GM12878 (cell line): ENCODE results near the gene GON4L. TPM values are rescaled to one million over a fixed set of nuclear protein-coding genes. Genes with fewer than 3 reads are reported as not detected.

ENCODE experiments used
- ATAC-seq: fragments of 200-7000 bp; cut with Tn5 transposase; 3 replicates; pipeline ENCODE4 v1.9.1; 2020; ENCODE audit warnings: mild to moderate bottlenecking, moderate library complexity
- BruUV-seq: library from RNA; stranded (reverse); fragments of 400-500 nt; replicated peaks from 2 replicates; lab custom pipeline; 2021; lab: Mats Ljungman, UMichigan
- CTCF ChIA-PET: fragments of 300-600 bp; sonication (Branson Sonifier 250); formaldehyde crosslinking; extraction: SDS; loops from one replicate; lab custom pipeline; 2021; ENCODE audit warnings: inconsistent platforms; lab: Yijun Ruan, JAX
- POLR2A ChIA-PET: fragments of 350-600 bp; formaldehyde crosslinking; extraction: SDS; loops from one replicate; lab custom pipeline; 2021; ENCODE audit warnings: inconsistent platforms; lab: Charles Lee
- RAD21 ChIA-PET: fragments of 300-600 bp; sonication (Branson Sonifier 250); formaldehyde crosslinking; loops from one replicate; lab custom pipeline; 2023; ENCODE audit warnings: antibody characterized with exemption; ENCODE audit not compliant: unreplicated experiment; lab: Charles Lee
- SMC1A ChIA-PET: fragments of 300-600 bp; sonication (Branson Sonifier 250); formaldehyde crosslinking; loops from one replicate; lab custom pipeline; 2023; ENCODE audit not compliant: unreplicated experiment, uncharacterized antibody; lab: Charles Lee
- DNase-seq: peaks from one replicate; pipeline ENCODE4 v3.0.0-alpha.2; 2011; ENCODE audit warnings: low read depth, low spot score
- FAIRE-seq: peaks from 3 replicates; lab custom pipeline; 2011; peaks lifted over from hg19 to GRCh38; lab: Jason Lieb, UNC
- H2AFZ ChIP-seq: 2 replicates; pipeline ENCODE4 v1.6.0; 2011; ENCODE audit warnings: low read depth, low read length, control low read depth; ENCODE audit not compliant: control insufficient read depth
- H3K27ac ChIP-seq: 2 replicates; pipeline ENCODE4 v1.5.1; 2011; ENCODE audit warnings: control low read depth; ENCODE audit not compliant: control insufficient read depth, insufficient read depth
- H3K27me3 ChIP-seq, 2 experiments: replicated peaks in 1 of 2; 2 replicates each; pipeline versions ENCODE4 v1.6.0 to v1.6.1; 2011; ENCODE audit warnings: low read length in 1 of 2; ENCODE audit not compliant: control insufficient read depth in 2 of 2, insufficient read depth in 2 of 2
- H3K36me3 ChIP-seq, 2 experiments: 2 replicates each; pipeline ENCODE4 v1.5.1; 2011; ENCODE audit warnings: low read length in 1 of 2; ENCODE audit not compliant: control insufficient read depth in 2 of 2, insufficient read depth in 2 of 2
- H3K4me1 ChIP-seq: 2 replicates; pipeline ENCODE4 v1.6.1; 2011; ENCODE audit warnings: mild to moderate bottlenecking, low read length, moderate library complexity, mixed read lengths; ENCODE audit not compliant: control insufficient read depth, insufficient read depth
- H3K4me2 ChIP-seq: 2 replicates; pipeline ENCODE4 v1.6.0; 2011; ENCODE audit warnings: control low read depth; ENCODE audit not compliant: control insufficient read depth, insufficient read depth
- H3K4me3 ChIP-seq: fragments of 200-600 bp; sonication (generic); 2 replicates; pipeline ENCODE4 v1.5.1; 2016
- H3K79me2 ChIP-seq: 2 replicates; pipeline ENCODE4 v1.6.0; 2011; ENCODE audit warnings: low read length; ENCODE audit not compliant: control insufficient read depth, insufficient read depth
- H3K9ac ChIP-seq: 2 replicates; pipeline ENCODE4 v1.8.0; 2011; ENCODE audit warnings: low read length, control low read depth, mixed read lengths; ENCODE audit not compliant: control insufficient read depth, insufficient read depth
- H3K9me3 ChIP-seq: replicated peaks from 3 replicates; pipeline ENCODE4 v1.5.1; 2011; ENCODE audit warnings: mild to moderate bottlenecking, low read length; ENCODE audit not compliant: control insufficient read depth, insufficient read depth
- H4K20me1 ChIP-seq: 2 replicates; pipeline ENCODE4 v1.6.0; 2011; ENCODE audit not compliant: control insufficient read depth, insufficient read depth
- BCL11A ChIP-seq: IDR thresholded peaks from 2 replicates; pipeline ENCODE4 v1.6.1; 2011; ENCODE audit warnings: low read depth, low read length
- CTCF ChIP-seq, 3 experiments: IDR thresholded peaks in 2 of 3; conservative IDR thresholded peaks in 1 of 3; 2 replicates each; pipeline ENCODE4 v1.5.1; 2011; ENCODE audit warnings: low read depth in 3 of 3, low read length in 3 of 3, mild to moderate bottlenecking in 3 of 3, control low read depth in 2 of 3, moderate library complexity in 2 of 3, inconsistent platforms in 1 of 3, mixed read lengths in 1 of 3; ENCODE audit not compliant: control insufficient read depth in 2 of 3, insufficient read depth in 1 of 3; ENCODE audit errors: extremely low read depth in 1 of 3
- IKZF2 ChIP-seq, 2 experiments: fragments of 450-650 bp; IDR thresholded peaks; 2 replicates each; pipeline ENCODE4 v1.6.1; 2017; ENCODE audit warnings: mild to moderate bottlenecking in 2 of 2, moderate library complexity in 2 of 2
- RCOR1 ChIP-seq: conservative IDR thresholded peaks from 2 replicates; pipeline ENCODE4 v1.6.1; 2012; ENCODE audit warnings: low read depth, low read length, improper control_type of control experiment
- SMAD5 ChIP-seq: IDR thresholded peaks from 2 replicates; pipeline ENCODE4 v1.6.1; 2016; ENCODE audit warnings: antibody characterized with exemption, low read depth
- SRF ChIP-seq, 2 experiments: IDR thresholded peaks; 2 replicates each; pipeline ENCODE4 v1.6.1; 2011; ENCODE audit warnings: low read depth in 2 of 2, low read length in 2 of 2, mild to moderate bottlenecking in 1 of 2, moderate library complexity in 1 of 2
- SUZ12 ChIP-seq: fragments of 200-600 bp; sonication (generic); IDR thresholded peaks from one replicate; pipeline ENCODE4 v1.6.1; 2018; ENCODE audit warnings: antibody characterized with exemption, mild to moderate bottlenecking; ENCODE audit not compliant: unreplicated experiment
- YBX1 ChIP-seq: fragments of 450-650 bp; IDR thresholded peaks from 2 replicates; pipeline ENCODE4 v1.6.1; 2016; ENCODE audit warnings: antibody characterized with exemption
- ZNF384 ChIP-seq: IDR thresholded peaks from 2 replicates; pipeline ENCODE4 v1.6.1; 2012; ENCODE audit warnings: low read depth, mild to moderate bottlenecking, low read length, improper control_type of control experiment, borderline replicate concordance
- in situ Hi-C: fragments of 300-500 bp; cut with MboI; formaldehyde crosslinking; loops from 9 replicates; pipeline ENCODE4 v1.14.3; 2018; ENCODE audit warnings: mixed read lengths
- intact Hi-C: fragments of 100-400 bp; cut with micrococcal nuclease; formaldehyde crosslinking; loops from one replicate; pipeline ENCODE4 v1.14.2; 2022; ENCODE audit not compliant: unreplicated experiment
- polyA plus RNA-seq, 11 experiments: library from polyadenylated mRNA; depleted of rRNA in 4 of 11; unstranded in 6 of 11; stranded (reverse) in 5 of 11; fragments of >200 nt; fragmentation: Nextera tagmentation in 4 of 11; fragmentation: Illumina TruSeq in 1 of 11; extraction: Ambion mirVana in 4 of 11; extraction: Trizol in 1 of 11; gene quantifications; 1 replicate in 1 of 11; 2 replicates in 10 of 11; pipeline versions ENCODE4 v1.2.1 to v1.2.3, GENCODE V29; 2011 to 2016; ENCODE audit warnings: inconsistent platforms in 2 of 11, missing spikeins in 2 of 11, low read depth in 1 of 11
- total RNA-seq, 4 experiments: library from RNA; depleted of rRNA in 3 of 4; stranded (reverse); fragments of >200 nt in 3 of 4; fragmentation: Illumina TruSeq in 1 of 4; extraction: Trizol in 1 of 4; gene quantifications; 2 replicates each; pipeline versions ENCODE4 v1.2.1 to v1.2.3, GENCODE V29; 2013 to 2021
- TF ChIP-seq, protein P1 (sequence below): fragments of 450-650 bp; formaldehyde crosslinking; IDR thresholded peaks from 2 replicates; pipeline ENCODE4 v1.4.0; 2020; ENCODE audit warnings: mild to moderate bottlenecking, moderate library complexity
- TF ChIP-seq, protein P2 (sequence below): fragments of 450-650 bp; formaldehyde crosslinking; IDR thresholded peaks from 2 replicates; pipeline ENCODE4 v1.5.0; 2022; ENCODE audit warnings: mild to moderate bottlenecking, missing genetic modification characterization
- TF ChIP-seq, protein P3 (sequence below): IDR thresholded peaks from 2 replicates; pipeline ENCODE4 v1.6.1; 2011; ENCODE audit warnings: mild to moderate bottlenecking, low read depth, low read length, moderate library complexity; ENCODE audit not compliant: insufficient replicate concordance

Gene GON4L
- total and polyA plus RNA-seq, 10 of the 15 experiments (the other 5 are each of a cell fraction or from before 2014, with no cell fraction given): 17.7 to 40.7 (median 28.0) TPM

GRCh38 chr1:155867766-155868165 is 10.8 kb upstream of the GON4L start (continued):
- TF ChIP-seq CTCF (IDR thresholded peaks at IDR 0.05 in 2 of 3, conservative IDR thresholded peaks at IDR 0.05 in 1 of 3; ENCODE audit: control insufficient read depth in 2 of 3, extremely low read depth in 1 of 3, insufficient read depth in 1 of 3, low read depth in 3 of 3, low read length in 3 of 3): no peak

DNA sequence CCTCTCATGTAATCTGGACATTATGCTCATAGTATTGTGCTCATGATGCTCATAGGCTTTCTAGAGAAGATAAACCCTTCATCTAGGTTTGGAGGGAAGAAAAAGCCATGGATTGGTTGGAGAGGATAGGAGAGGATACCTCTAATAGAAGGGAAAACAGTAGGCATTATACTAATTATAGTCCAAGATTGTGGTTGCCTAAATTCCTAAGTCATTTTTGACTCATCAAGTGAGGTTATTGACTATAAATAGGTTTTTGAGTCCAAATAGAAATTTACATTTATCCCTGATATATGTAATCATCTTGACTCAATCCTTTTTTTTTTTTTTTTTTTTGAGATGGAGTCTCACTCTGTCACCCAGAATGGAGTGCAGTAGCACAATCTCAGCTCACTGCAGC is 7.4 kb upstream of the GON4L start:
- ChIA-PET RAD21 (no interaction called here), CTCF (interaction anchor here (1.2 kb wide), 1 partner anchor 202 kb away, joined by 4 read pairs; no protein-coding TSS in a partner anchor), SMC1A (interaction anchor here (0.9 to 1.1 kb wide), 4 partner anchors 8 to 49 kb away, joined by 3 read pairs; no protein-coding TSS in a partner anchor), POLR2A (interaction anchor here (0.6 to 0.9 kb wide), 3 partner anchors 15 to 122 kb away, joined by 3 to 8 read pairs (median 5); no protein-coding TSS in a partner anchor)
- Histone ChIP-seq H3K79me2 (peaks cover 2% of the 10 kb centered on the region; the same call in 1 of the 2 replicates), H3K4me2 (no peak overlapping the region), H4K20me1 (no peaks in the 10 kb centered on the region), H2AFZ (no peak overlapping the region), H3K27me3 (no peaks in the 10 kb centered on the region), H3K9me3 (no peaks in the 10 kb centered on the region), H3K27ac (no peak overlapping the region), H3K9ac (no peak overlapping the region), H3K36me3 (peaks cover 0 to 1% of the 10 kb centered on the region in 2 experiments; a peak in 3 of 4 replicates), H3K4me1 (peaks cover 6% of the 10 kb centered on the region), H3K4me3 (no peak overlapping the region)
- intact Hi-C loops (no loop called here), in situ Hi-C loops (no loop called here)
- BruUV-seq: no TSS peak
- DNase-seq (no peak), ATAC-seq (no peak), FAIRE-seq (no peak)
- TF ChIP-seq, protein P1, sequence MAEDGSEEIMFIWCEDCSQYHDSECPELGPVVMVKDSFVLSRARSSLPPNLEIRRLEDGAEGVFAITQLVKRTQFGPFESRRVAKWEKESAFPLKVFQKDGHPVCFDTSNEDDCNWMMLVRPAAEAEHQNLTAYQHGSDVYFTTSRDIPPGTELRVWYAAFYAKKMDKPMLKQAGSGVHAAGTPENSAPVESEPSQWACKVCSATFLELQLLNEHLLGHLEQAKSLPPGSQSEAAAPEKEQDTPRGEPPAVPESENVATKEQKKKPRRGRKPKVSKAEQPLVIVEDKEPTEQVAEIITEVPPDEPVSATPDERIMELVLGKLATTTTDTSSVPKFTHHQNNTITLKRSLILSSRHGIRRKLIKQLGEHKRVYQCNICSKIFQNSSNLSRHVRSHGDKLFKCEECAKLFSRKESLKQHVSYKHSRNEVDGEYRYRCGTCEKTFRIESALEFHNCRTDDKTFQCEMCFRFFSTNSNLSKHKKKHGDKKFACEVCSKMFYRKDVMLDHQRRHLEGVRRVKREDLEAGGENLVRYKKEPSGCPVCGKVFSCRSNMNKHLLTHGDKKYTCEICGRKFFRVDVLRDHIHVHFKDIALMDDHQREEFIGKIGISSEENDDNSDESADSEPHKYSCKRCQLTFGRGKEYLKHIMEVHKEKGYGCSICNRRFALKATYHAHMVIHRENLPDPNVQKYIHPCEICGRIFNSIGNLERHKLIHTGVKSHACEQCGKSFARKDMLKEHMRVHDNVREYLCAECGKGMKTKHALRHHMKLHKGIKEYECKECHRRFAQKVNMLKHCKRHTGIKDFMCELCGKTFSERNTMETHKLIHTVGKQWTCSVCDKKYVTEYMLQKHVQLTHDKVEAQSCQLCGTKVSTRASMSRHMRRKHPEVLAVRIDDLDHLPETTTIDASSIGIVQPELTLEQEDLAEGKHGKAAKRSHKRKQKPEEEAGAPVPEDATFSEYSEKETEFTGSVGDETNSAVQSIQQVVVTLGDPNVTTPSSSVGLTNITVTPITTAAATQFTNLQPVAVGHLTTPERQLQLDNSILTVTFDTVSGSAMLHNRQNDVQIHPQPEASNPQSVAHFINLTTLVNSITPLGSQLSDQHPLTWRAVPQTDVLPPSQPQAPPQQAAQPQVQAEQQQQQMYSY (CRISPR knock-in tag): no peak
- no peak for TF ChIP-seq SRF (IDR thresholded peaks at IDR 0.05; ENCODE audit: low read depth in 2 of 2, low read length in 2 of 2)
- TF ChIP-seq YBX1: no peak
- TF ChIP-seq RCOR1: no peak
- no peak for TF ChIP-seq SUZ12
- TF ChIP-seq BCL11A: no peak
- TF ChIP-seq SMAD5: no peak
- TF ChIP-seq ZNF384: no peak
- TF ChIP-seq IKZF2 (IDR thresholded peaks at IDR 0.05): no peak
- TF ChIP-seq, protein P2, sequence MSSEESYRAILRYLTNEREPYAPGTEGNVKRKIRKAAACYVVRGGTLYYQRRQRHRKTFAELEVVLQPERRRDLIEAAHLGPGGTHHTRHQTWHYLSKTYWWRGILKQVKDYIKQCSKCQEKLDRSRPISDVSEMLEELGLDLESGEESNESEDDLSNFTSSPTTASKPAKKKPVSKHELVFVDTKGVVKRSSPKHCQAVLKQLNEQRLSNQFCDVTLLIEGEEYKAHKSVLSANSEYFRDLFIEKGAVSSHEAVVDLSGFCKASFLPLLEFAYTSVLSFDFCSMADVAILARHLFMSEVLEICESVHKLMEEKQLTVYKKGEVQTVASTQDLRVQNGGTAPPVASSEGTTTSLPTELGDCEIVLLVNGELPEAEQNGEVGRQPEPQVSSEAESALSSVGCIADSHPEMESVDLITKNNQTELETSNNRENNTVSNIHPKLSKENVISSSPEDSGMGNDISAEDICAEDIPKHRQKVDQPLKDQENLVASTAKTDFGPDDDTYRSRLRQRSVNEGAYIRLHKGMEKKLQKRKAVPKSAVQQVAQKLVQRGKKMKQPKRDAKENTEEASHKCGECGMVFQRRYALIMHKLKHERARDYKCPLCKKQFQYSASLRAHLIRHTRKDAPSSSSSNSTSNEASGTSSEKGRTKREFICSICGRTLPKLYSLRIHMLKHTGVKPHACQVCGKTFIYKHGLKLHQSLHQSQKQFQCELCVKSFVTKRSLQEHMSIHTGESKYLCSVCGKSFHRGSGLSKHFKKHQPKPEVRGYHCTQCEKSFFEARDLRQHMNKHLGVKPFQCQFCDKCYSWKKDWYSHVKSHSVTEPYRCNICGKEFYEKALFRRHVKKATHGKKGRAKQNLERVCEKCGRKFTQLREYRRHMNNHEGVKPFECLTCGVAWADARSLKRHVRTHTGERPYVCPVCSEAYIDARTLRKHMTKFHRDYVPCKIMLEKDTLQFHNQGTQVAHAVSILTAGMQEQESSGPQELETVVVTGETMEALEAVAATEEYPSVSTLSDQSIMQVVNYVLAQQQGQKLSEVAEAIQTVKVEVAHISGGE: no peak
- TF ChIP-seq, protein P3, sequence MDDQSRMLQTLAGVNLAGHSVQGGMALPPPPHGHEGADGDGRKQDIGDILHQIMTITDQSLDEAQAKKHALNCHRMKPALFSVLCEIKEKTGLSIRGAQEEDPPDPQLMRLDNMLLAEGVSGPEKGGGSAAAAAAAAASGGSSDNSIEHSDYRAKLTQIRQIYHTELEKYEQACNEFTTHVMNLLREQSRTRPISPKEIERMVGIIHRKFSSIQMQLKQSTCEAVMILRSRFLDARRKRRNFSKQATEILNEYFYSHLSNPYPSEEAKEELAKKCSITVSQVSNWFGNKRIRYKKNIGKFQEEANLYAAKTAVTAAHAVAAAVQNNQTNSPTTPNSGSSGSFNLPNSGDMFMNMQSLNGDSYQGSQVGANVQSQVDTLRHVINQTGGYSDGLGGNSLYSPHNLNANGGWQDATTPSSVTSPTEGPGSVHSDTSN: no peak
